Fibroblast of lung (primary cell): ENCODE measurements around the gene TBL2. TPM values are rescaled to one million over a fixed set of nuclear protein-coding genes. Genes with fewer than 3 reads are reported as not detected.

ENCODE experiments used
- DNase-seq, 2 donors: peaks; one replicate each; pipeline versions ENCODE4 v3.0.0 to v3.0.0-alpha.2; 2010; ENCODE audit warnings: low read depth in 2 of 2
- H2AFZ ChIP-seq: 2 replicates; pipeline ENCODE4 v1.5.1; 2012; ENCODE audit warnings: low read length, control low read depth, inconsistent platforms
- H3K27ac ChIP-seq: 2 replicates; pipeline ENCODE4 v1.5.1; 2011; ENCODE audit warnings: low read length, control low read depth; ENCODE audit not compliant: insufficient read depth
- H3K27me3 ChIP-seq: 2 replicates; pipeline ENCODE4 v1.5.1; 2011; ENCODE audit warnings: mild to moderate bottlenecking, low read length; ENCODE audit not compliant: control insufficient read depth, insufficient read depth
- H3K36me3 ChIP-seq: 2 replicates; pipeline ENCODE4 v1.5.1; 2011; ENCODE audit warnings: low read length; ENCODE audit not compliant: control insufficient read depth, insufficient read depth
- H3K4me1 ChIP-seq: 2 replicates; pipeline ENCODE4 v1.5.1; 2011; ENCODE audit warnings: low read length; ENCODE audit not compliant: control insufficient read depth, insufficient read depth; ENCODE audit errors: extremely low read depth
- H3K4me2 ChIP-seq: 2 replicates; pipeline ENCODE4 v1.5.1; 2011; ENCODE audit warnings: low read length, control low read depth; ENCODE audit not compliant: insufficient read depth; ENCODE audit errors: extremely low read depth
- H3K4me3 ChIP-seq, 4 experiments: fragments of 200-600 bp in 1 of 4; sonication (generic) in 1 of 4; replicated peaks in 1 of 4; 2 replicates each; pipeline ENCODE4 v1.5.1; 2011 to 2016; ENCODE audit warnings: low read length in 4 of 4, low read depth in 3 of 4, mild to moderate bottlenecking in 3 of 4, control low read depth in 2 of 4, inconsistent platforms in 1 of 4, mixed read lengths in 1 of 4; ENCODE audit not compliant: insufficient read depth in 1 of 4; ENCODE audit errors: control extremely low read depth in 1 of 4
- H3K79me2 ChIP-seq: 2 replicates; pipeline ENCODE4 v1.5.1; 2012; ENCODE audit warnings: mild to moderate bottlenecking, low read length, inconsistent platforms; ENCODE audit not compliant: control insufficient read depth, insufficient read depth
- H3K9ac ChIP-seq: 2 replicates; pipeline ENCODE4 v1.5.1; 2011; ENCODE audit warnings: mild to moderate bottlenecking, low read length, control low read depth; ENCODE audit not compliant: insufficient read depth
- H3K9me3 ChIP-seq: 2 replicates; pipeline ENCODE4 v1.5.1; 2012; ENCODE audit warnings: low read depth, low read length; ENCODE audit not compliant: control insufficient read depth, insufficient read depth
- H4K20me1 ChIP-seq: 2 replicates; pipeline ENCODE4 v1.5.1; 2011; ENCODE audit warnings: low read length; ENCODE audit not compliant: control insufficient read depth, insufficient read depth; ENCODE audit errors: extremely low read depth
- EZH2 ChIP-seq: IDR thresholded peaks from 2 replicates; pipeline ENCODE4 v1.5.1; 2012; ENCODE audit warnings: low read length, control low read depth, mild to moderate bottlenecking; ENCODE audit errors: missing control alignments
- polyA plus RNA-seq, 2 donors: library from polyadenylated mRNA; depleted of rRNA in 1 of 2; stranded (reverse) in 1 of 2; unstranded in 1 of 2; fragments of >200 nt; gene quantifications; 2 replicates each; pipeline ENCODE4 v1.2.1, GENCODE V29; 2011 to 2012; ENCODE audit warnings: missing spikeins in 1 of 2
- total RNA-seq: library from RNA; depleted of rRNA; stranded (reverse); fragments of >200 nt; gene quantifications from 2 replicates; pipeline ENCODE4 v1.2.1, GENCODE V29; 2014
- TF ChIP-seq, protein P1 (sequence below), 2 donors: IDR thresholded peaks in 1 of 2; conservative IDR thresholded peaks in 1 of 2; 1 replicate in 1 of 2; 2 replicates in 1 of 2; pipeline ENCODE4 v1.5.1; 2011 to 2012; ENCODE audit warnings: low read length in 2 of 2, control low read depth in 1 of 2, inconsistent platforms in 1 of 2, low read depth in 1 of 2, mild to moderate bottlenecking in 1 of 2

TBL2 gene
- total and polyA plus RNA-seq, 2 donors (not counting 1 experiment from before 2014, with no cell fraction given): 40.1 to 58.6 TPM

DNA sequence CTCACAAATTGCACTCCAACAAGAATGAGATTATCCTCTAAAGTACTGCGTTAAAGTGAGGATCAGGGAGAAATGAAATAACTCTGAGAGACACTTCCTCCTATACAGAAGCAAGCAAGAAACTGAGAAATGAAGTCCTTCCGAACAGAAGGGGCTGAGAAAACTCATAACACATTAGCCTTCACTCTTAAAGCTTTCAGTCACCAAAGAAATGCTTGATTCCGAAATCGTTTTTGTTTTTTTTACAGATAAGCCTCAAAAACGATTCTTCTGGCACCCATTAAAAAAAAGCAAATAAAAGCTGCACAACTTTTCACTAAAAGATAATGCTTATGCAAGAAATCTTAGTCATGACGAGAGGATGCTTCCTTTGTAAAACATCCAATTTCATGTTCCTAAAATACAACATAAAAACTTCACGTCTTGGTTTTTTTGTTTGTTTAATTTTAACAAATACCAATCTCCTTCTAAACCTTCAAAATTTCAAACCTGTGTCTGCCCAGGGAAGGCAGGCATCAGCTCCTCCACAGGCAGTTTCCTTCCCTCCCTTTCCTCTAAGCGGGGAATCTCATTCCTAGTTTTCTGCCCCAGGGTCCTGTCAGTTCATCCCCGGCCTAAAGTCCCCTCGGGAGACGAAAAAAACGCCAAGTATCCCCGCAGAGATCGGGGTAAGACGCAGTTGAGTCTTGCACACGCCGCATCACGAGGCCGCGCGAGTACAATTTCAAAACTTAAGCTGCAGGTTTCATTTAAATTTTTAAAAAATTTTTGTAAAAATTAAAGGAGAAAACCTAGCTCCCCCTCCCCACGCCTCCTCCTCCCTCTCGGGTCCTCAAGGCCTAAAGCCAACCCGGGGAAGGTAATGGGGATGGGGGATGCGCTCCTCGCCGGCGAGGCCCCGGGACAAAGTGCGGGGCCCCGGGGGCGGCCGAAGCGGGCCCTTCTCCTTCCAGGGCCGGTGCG is 57.4 kb downstream of the TBL2 start:
- Histone ChIP-seq H3K4me3 (peak overlapping the region; percentile 60 to 91 (median 78)), H4K20me1 (peaks cover 2% of the 10 kb centered on the region), H3K9ac (peak overlapping the region; percentile 79), H3K27ac (peak overlapping the region; percentile 74), H3K27me3 (no peaks in the 10 kb centered on the region), H3K36me3 (peaks cover 2% of the 10 kb centered on the region), H3K4me1 (no peaks in the 10 kb centered on the region), H2AFZ (no peak overlapping the region), H3K9me3 (no peaks in the 10 kb centered on the region), H3K79me2 (peaks cover 54% of the 10 kb centered on the region), H3K4me2 (peak overlapping the region; percentile 95)
- TF ChIP-seq EZH2: no peak
- TF ChIP-seq, protein P1, sequence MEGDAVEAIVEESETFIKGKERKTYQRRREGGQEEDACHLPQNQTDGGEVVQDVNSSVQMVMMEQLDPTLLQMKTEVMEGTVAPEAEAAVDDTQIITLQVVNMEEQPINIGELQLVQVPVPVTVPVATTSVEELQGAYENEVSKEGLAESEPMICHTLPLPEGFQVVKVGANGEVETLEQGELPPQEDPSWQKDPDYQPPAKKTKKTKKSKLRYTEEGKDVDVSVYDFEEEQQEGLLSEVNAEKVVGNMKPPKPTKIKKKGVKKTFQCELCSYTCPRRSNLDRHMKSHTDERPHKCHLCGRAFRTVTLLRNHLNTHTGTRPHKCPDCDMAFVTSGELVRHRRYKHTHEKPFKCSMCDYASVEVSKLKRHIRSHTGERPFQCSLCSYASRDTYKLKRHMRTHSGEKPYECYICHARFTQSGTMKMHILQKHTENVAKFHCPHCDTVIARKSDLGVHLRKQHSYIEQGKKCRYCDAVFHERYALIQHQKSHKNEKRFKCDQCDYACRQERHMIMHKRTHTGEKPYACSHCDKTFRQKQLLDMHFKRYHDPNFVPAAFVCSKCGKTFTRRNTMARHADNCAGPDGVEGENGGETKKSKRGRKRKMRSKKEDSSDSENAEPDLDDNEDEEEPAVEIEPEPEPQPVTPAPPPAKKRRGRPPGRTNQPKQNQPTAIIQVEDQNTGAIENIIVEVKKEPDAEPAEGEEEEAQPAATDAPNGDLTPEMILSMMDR (conservative IDR thresholded peaks at IDR 0.05 in 1 of 2, IDR thresholded peaks at IDR 0.05 in 1 of 2; ENCODE audit: low read depth in 1 of 2, low read length in 2 of 2): no peak
- DNase-seq: peak; percentile 21 to 28

DNA sequence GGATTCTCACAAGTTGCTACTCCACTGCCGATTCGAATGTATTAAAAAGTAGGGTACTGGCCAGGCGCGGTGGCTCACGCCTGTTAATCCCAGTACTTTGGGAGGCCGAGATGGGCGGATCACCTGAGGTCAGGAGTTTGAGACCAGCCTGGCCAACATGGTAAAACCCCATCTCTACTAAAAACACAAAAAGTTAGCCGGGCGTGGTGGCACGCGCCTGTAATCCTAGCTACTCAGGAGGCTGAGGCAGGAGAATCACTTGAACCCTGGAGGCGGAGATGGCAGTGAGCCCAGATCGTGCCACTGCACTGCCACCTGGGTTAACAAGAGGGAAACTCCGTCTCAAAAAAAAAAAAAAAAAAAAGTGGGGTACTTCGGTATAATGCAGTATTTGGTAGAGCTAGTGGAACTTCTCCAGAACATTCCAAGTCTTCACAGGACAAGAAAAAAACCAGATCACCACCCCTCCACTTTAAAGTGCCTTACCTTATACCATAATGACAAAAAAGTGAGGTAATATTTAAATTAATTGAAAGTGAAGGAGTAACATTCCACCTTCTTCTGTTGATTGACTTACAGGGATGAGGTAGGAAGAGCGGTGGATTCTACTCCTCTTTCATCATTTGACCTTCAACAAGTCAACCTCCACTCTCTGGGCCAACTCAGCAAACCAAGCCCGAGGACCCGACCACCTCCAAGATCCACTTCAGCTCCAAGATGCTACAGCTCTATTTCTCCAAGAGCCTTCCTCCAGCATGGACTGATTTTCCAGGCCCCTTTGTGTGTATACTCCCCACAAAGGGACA is 58.3 kb downstream of the TBL2 start:
- Histone ChIP-seq H3K27ac (peak overlapping the region; percentile 74), H3K9me3 (no peaks in the 10 kb centered on the region), H3K4me1 (no peaks in the 10 kb centered on the region), H3K27me3 (no peaks in the 10 kb centered on the region), H3K9ac (peak overlapping the region; percentile 32), H3K79me2 (peaks cover 63% of the 10 kb centered on the region), H3K4me2 (peak overlapping the region; percentile 95), H3K4me3 (peak overlapping the region; percentile 60 to 91 (median 78)), H2AFZ (no peak overlapping the region), H3K36me3 (peaks cover 2% of the 10 kb centered on the region), H4K20me1 (peaks cover 2% of the 10 kb centered on the region)
- TF ChIP-seq, protein P1 (conservative IDR thresholded peaks at IDR 0.05 in 1 of 2, IDR thresholded peaks at IDR 0.05 in 1 of 2; ENCODE audit: low read depth in 1 of 2, low read length in 2 of 2): no peak
- no peak for TF ChIP-seq EZH2
- DNase-seq: peak in 1 of 2 donors; percentile 11

DNA sequence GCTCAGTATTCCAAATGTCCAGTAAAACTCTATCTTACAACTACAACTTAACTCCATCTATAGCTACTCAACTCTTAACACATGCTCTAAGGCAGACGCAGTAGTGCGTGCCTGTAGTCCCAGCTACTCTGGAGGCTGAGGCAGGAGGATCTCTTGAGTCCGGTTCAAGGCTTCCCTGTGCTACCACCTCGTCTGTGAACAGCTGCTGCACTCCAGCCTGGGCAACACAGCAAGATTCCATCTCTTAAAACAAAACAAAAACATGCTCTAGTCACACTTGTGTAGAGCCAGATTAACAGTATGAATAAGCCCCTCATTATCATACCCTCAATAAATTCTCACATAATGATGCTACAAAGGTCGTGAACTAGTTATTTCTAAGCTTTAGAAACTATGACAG is 59.9 kb downstream of the TBL2 start:
- Histone ChIP-seq H3K36me3 (peaks cover 2% of the 10 kb centered on the region), H3K4me3 (peak overlapping the region; percentile 31 to 91 (median 74)), H3K79me2 (peaks cover 79% of the 10 kb centered on the region), H3K9me3 (no peaks in the 10 kb centered on the region), H3K9ac (no peak overlapping the region), H3K4me1 (no peaks in the 10 kb centered on the region), H3K4me2 (peak overlapping the region; percentile 20), H4K20me1 (peaks cover 2% of the 10 kb centered on the region), H3K27me3 (no peaks in the 10 kb centered on the region), H3K27ac (no peak overlapping the region), H2AFZ (no peak overlapping the region)
- TF ChIP-seq, protein P1 (conservative IDR thresholded peaks at IDR 0.05 in 1 of 2, IDR thresholded peaks at IDR 0.05 in 1 of 2; ENCODE audit: low read depth in 1 of 2, low read length in 2 of 2): no peak
- no peak for DNase-seq
